WI38 (cell line): Measurements from ENCODE around the gene IDI2.
"Not testable (repeated sequence)": the region's sequence is repeated elsewhere in the genome, so short reads cannot be mapped to it uniquely, and the experiment has no call there.

Source experiments
- H3K4me3 ChIP-seq: 2 replicates; pipeline ENCODE4 v1.5.1; 2011; ENCODE audit warnings: low read depth, mild to moderate bottlenecking, control low read depth, low read length
- CTCF ChIP-seq: IDR thresholded peaks from 2 replicates; pipeline ENCODE4 v1.5.1; 2012; ENCODE audit warnings: low read depth, mild to moderate bottlenecking, control low read depth, low read length

Gene IDI2

GRCh38 chr10:1045415-1045814, 19.8 kb upstream of the IDI2 start:
- H3K4me3 ChIP-seq = no peak overlapping the region
- no peak for TF ChIP-seq CTCF

- no peak for TF ChIP-seq CTCF
Observed at GRCh38 chr10:1044964-1045363, 19.3 kb upstream of the IDI2 start.

GRCh38 chr10:1044146-1044545, 18.5 kb upstream of the IDI2 start:
- no peak overlapping the region for H3K4me3 ChIP-seq
- TF ChIP-seq CTCF = no peak

More at GRCh38 chr10:1044964-1045363, 19.3 kb upstream of the IDI2 start:
- no peak overlapping the region for H3K4me3 ChIP-seq

GRCh38 chr10:1043532-1043995, 17.9 kb upstream of the IDI2 start:
- no peak overlapping the region for H3K4me3 ChIP-seq
- TF ChIP-seq CTCF = no peak

- H3K4me3 ChIP-seq = no peak overlapping the region
- no peak for TF ChIP-seq CTCF
Observed at GRCh38 chr10:1041514-1041913, 15.9 kb upstream of the IDI2 start.

GRCh38 chr10:1040133-1040532, 14.5 kb upstream of the IDI2 start:
- no peak for TF ChIP-seq CTCF
- H3K4me3 ChIP-seq = no peak overlapping the region

- not testable (repeated sequence) for H3K4me3 ChIP-seq
Observed at GRCh38 chr10:1038769-1039168, 13.1 kb upstream of the IDI2 start.

- no peak for TF ChIP-seq CTCF
Observed at GRCh38 chr10:1037098-1037497, 11.4 kb upstream of the IDI2 start.

More at GRCh38 chr10:1037098-1037497, 11.4 kb upstream of the IDI2 start:
- H3K4me3 ChIP-seq = no peak overlapping the region
